Measurements from ENCODE around the gene COL11A2. TPM values are rescaled to one million over a fixed set of nuclear protein-coding genes. Genes with fewer than 3 reads are reported as not detected.

The COL11A2 gene
- total RNA-seq, 1 donor from 2014 or later = 1.2 TPM

DNA sequence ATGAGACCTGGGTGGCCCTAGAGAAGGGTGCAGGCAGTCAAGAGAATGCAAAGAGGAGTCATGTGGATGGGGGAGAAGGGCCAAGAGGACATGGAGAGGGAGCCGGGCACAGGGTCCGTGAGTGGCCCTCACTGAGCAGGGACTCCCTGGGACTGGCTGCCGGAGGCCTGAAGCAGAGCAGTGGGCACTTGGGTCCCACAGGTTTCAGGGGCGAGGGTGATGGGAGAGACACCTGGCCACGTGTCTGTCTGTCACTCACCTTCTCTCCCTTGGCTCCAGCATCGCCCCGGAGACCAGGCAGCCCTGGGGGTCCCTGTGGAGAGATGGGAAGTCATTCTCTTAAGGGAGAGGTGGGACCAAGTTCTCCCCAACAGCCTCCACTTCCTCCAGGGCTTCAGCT, 25.5 kb downstream of the COL11A2 start:
- intact Hi-C loops (cut with DNase I) = loop anchor here (10.0 kb wide), 1 partner anchor 78 kb away; no protein-coding TSS in a partner anchor
- DNase-seq (peak; percentile 49), ATAC-seq (no peak)
- TF ChIP-seq, protein P1, sequence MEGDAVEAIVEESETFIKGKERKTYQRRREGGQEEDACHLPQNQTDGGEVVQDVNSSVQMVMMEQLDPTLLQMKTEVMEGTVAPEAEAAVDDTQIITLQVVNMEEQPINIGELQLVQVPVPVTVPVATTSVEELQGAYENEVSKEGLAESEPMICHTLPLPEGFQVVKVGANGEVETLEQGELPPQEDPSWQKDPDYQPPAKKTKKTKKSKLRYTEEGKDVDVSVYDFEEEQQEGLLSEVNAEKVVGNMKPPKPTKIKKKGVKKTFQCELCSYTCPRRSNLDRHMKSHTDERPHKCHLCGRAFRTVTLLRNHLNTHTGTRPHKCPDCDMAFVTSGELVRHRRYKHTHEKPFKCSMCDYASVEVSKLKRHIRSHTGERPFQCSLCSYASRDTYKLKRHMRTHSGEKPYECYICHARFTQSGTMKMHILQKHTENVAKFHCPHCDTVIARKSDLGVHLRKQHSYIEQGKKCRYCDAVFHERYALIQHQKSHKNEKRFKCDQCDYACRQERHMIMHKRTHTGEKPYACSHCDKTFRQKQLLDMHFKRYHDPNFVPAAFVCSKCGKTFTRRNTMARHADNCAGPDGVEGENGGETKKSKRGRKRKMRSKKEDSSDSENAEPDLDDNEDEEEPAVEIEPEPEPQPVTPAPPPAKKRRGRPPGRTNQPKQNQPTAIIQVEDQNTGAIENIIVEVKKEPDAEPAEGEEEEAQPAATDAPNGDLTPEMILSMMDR (IDR thresholded peaks at IDR 0.05) = no peak
- Histone ChIP-seq H3K36me3 (no peaks in the 10 kb centered on the region), H3K9me3 (no peaks in the 10 kb centered on the region), H3K27me3 (no peaks in the 10 kb centered on the region), H3K4me3 (no peak overlapping the region), H3K27ac (no peak overlapping the region), H3K4me1 (peaks cover 1% of the 10 kb centered on the region)

DNA sequence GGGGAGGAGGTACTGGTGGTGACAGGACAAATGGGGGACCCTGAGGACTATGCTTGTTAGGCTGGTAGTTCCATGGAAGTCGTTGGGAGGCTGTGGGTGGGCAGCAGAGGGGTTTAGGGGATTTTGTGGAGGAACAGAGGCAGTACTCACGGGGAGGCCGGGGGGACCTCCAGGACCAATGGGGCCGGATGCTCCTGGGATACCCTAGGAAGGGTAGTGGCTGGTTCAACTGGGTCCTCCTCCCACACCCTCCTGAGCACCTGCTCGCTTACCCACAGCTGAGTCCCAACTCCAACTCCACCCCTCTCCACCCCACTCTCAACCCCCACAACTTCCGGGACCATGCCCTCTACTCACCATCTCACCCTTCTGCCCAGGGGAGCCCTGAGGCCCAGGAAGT, 25.9 kb downstream of the COL11A2 start:
- no peaks in the 10 kb centered on the region for H3K27me3 ChIP-seq
- H3K4me1 ChIP-seq = peaks cover 4% of the 10 kb centered on the region
- no peaks in the 10 kb centered on the region for H3K9me3 ChIP-seq
- TF ChIP-seq, protein P1 (IDR thresholded peaks at IDR 0.05) = no peak
- DNase-seq (peak; percentile 13), ATAC-seq (no peak)
- intact Hi-C loops (cut with DNase I) = loop anchor here (10.0 kb wide), 1 partner anchor 78 kb away; no protein-coding TSS in a partner anchor
- no peaks in the 10 kb centered on the region for H3K36me3 ChIP-seq
- H3K27ac ChIP-seq = no peak overlapping the region
- H3K4me3 ChIP-seq = no peak overlapping the region

DNA sequence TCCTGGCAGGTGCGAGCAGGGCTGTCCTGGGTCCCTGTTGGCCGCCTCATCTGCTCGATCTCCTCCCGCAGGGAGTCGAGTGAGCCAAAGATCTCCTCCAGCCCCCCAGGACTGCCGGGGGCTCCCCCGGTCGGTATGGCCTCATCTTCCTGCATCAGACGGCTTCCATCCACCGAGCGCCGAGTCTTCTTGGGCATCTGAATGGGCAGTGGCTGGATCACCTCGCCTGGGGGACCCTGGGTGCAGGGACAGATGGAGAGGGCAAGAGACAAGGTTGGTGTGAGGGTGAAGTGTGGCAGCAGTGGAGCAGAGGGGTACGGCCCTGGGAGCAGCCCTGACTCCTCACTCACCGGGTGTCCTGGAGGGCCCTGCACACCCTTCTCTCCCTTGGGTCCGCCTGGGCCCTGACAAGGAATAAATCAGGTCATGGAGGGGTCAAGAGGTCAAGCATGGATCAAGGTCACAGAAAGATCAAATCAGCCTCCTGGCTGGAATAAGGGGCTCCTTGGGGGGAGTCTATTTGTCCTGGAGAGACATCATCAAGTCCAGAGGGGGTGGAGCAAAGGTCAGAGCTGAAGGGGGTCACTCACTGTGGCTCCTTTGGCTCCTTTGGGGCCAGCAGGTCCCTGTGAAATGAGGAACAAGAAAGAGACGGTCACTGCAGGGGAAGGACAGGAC, 26.5 kb downstream of the COL11A2 start:
- ATAC-seq (no peak), DNase-seq (peak; percentile 59)
- intact Hi-C loops (cut with DNase I) = loop anchor here (10.0 kb wide), 1 partner anchor 79 kb away; no protein-coding TSS in a partner anchor
- Histone ChIP-seq H3K4me3 (no peak overlapping the region), H3K36me3 (no peaks in the 10 kb centered on the region), H3K4me1 (peaks cover 10% of the 10 kb centered on the region), H3K27ac (no peak overlapping the region), H3K9me3 (no peaks in the 10 kb centered on the region), H3K27me3 (no peaks in the 10 kb centered on the region)
- TF ChIP-seq, protein P1 (IDR thresholded peaks at IDR 0.05) = no peak

DNA sequence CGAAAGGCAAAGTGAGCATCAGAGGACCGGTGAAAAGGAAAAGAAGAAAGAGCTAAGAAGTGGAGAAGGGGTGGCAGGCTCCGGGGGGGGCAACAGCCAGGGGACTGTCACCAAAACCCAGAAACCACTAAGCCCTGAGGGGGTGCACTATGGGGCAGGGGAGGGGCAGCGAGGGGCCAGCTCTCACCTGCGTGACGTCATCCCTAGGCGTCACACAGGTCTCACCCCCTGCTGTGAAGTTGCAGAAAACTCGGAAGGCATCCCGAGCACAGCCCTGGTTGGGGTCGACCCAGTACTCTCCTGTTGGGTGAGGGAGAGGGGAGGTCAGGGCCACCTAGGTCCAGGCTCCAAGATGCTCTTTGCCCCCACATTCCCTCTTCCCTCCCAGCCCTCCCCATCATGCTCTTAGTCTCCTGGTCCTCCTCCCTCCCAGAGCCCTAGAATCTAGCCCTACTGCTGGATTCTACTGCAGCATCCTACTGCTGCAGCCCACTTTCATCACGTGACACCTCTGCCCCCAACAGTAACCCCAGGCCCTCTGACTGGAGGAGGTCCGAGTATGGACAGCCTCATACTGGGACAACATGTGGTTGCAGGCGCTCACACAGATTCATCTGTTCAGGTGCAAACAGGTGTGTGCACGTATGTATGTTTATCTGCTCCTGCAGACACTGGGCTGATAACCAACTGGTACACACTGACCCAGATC, 27.4 kb downstream of the COL11A2 start:
- intact Hi-C loops (cut with DNase I) = loop anchor here (10.0 kb wide), 1 partner anchor 80 kb away; no protein-coding TSS in a partner anchor
- ATAC-seq = no peak

DNA sequence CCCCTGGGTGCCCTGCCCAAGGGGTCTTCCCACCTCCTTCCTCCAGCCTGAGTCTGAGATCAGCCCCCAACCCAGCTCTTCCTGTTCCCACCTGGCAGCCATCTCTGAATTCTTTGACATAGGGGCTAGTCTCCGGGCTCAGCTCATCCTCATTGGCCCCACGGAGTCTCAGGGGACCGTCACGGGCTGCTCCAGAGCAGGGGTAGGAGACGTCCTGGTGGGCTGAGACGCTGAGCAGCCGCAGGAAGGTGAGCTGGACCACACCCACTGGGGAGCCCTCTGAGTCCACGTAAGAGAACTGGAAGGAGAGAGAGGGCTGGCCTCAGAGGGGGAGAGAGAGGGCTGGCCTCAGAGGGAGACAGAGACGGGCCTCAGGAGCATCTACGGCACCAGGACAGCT, 28.1 kb downstream of the COL11A2 start:
- Histone ChIP-seq H3K27me3 (no peaks in the 10 kb centered on the region), H3K27ac (no peak overlapping the region), H3K4me3 (no peak overlapping the region), H3K9me3 (no peaks in the 10 kb centered on the region), H3K36me3 (no peaks in the 10 kb centered on the region), H3K4me1 (peaks cover 13% of the 10 kb centered on the region)
- ATAC-seq (no peak), DNase-seq (no peak)
- intact Hi-C loops (cut with DNase I) = loop anchor here (10.0 kb wide), 1 partner anchor 81 kb away; no protein-coding TSS in a partner anchor
- TF ChIP-seq, protein P1 (IDR thresholded peaks at IDR 0.05) = no peak

More for the DNA sequence above, 27.4 kb downstream of the COL11A2 start:
- TF ChIP-seq, protein P1 (IDR thresholded peaks at IDR 0.05) = no peak
- Histone ChIP-seq H3K9me3 (no peaks in the 10 kb centered on the region), H3K4me3 (no peak overlapping the region), H3K36me3 (no peaks in the 10 kb centered on the region), H3K27ac (no peak overlapping the region), H3K27me3 (no peaks in the 10 kb centered on the region), H3K4me1 (peaks cover 13% of the 10 kb centered on the region)
- no peak for DNase-seq

Measured in upper lobe of right lung (tissue), 1 donor.